Measurements from ENCODE around the gene METTL4.

DNA sequence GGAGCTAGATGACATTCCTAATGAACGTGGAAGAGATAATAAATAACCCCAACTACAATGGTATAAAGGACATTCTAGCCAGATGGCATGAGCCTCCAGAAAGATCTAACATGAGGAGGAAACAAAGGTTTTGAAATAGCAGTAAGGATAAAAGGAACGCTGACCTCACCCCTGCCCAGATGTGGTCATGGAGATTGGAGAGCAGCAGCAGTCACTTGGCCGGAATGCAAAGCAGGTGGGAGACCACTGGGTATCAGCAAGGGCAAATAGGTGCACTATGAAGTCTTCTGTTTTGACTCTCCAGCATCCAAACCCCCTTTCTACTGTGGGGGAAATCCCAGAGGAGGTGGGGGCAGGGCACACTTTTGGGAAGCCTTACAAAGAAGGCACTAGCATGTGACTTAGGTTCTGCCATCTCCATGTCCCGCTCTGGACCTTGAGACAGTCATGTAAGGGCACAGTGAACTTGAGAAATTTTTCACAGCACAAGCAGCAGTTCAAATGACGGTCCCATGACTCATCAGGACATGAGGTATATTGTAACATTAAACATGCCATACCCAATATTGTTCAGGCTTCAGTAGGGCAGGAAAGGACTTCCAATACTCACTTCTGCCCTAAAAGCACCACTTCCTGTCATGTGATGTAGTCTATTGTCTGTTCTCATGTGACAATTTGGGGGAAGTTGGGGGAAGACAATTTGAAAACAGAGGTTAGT lies 55.2 kb downstream of the METTL4 start:
- TF ChIP-seq, protein P1, sequence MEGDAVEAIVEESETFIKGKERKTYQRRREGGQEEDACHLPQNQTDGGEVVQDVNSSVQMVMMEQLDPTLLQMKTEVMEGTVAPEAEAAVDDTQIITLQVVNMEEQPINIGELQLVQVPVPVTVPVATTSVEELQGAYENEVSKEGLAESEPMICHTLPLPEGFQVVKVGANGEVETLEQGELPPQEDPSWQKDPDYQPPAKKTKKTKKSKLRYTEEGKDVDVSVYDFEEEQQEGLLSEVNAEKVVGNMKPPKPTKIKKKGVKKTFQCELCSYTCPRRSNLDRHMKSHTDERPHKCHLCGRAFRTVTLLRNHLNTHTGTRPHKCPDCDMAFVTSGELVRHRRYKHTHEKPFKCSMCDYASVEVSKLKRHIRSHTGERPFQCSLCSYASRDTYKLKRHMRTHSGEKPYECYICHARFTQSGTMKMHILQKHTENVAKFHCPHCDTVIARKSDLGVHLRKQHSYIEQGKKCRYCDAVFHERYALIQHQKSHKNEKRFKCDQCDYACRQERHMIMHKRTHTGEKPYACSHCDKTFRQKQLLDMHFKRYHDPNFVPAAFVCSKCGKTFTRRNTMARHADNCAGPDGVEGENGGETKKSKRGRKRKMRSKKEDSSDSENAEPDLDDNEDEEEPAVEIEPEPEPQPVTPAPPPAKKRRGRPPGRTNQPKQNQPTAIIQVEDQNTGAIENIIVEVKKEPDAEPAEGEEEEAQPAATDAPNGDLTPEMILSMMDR (IDR thresholded peaks at IDR 0.05; ENCODE audit: insufficient read depth, low read depth, low read length): no peak
- TF ChIP-seq EZH2 (IDR thresholded peaks at IDR 0.05; ENCODE audit: insufficient read depth, low read length): no peak

Measured in astrocyte (in vitro differentiated cells and primary cell).